Left lung (tissue), 10 donors: Measurements from ENCODE around the gene RPUSD4. TPM values are rescaled to one million over a fixed set of nuclear protein-coding genes. Genes with fewer than 3 reads are reported as not detected.

ENCODE experiments used
- ATAC-seq: fragments of 200-7000 bp; cut with Tn5 transposase; one replicate; pipeline ENCODE4 v1.9.1; 2020; ENCODE audit warnings: moderate library complexity
- DNase-seq, 4 donors: peaks; one replicate each; pipeline ENCODE4 v3.0.0-alpha.2; 2013 to 2020
- H3K27ac ChIP-seq, 2 donors: fragments of 200-600 bp; sonication (generic) in 1 of 2; one replicate each; pipeline versions ENCODE4 v1.5.0 to v1.8.0; 2020 to 2021
- H3K27me3 ChIP-seq, 2 donors: fragments of 200-600 bp; sonication (generic) in 1 of 2; one replicate each; pipeline versions ENCODE4 v1.5.0 to v1.8.0; 2020 to 2021
- H3K36me3 ChIP-seq, 2 donors: fragments of 200-600 bp; sonication (generic) in 1 of 2; one replicate each; pipeline versions ENCODE4 v1.5.0 to v1.8.0; 2020 to 2021
- H3K4me1 ChIP-seq, 2 donors: fragments of 200-600 bp; one replicate each; pipeline ENCODE4 v1.8.0; 2021
- H3K4me3 ChIP-seq, 2 donors: fragments of 200-600 bp; sonication (generic) in 1 of 2; one replicate each; pipeline versions ENCODE4 v1.5.0 to v1.8.0; 2020 to 2021; ENCODE audit warnings: mild to moderate bottlenecking in 1 of 2
- H3K9me3 ChIP-seq, 2 donors: fragments of 200-600 bp; sonication (generic) in 1 of 2; one replicate each; pipeline versions ENCODE4 v1.5.0 to v1.8.0; 2020 to 2021
- intact Hi-C, 2 donors: fragments of 100-400 bp; cut with DNase I; formaldehyde crosslinking; loops; one replicate each; pipeline versions ENCODE4 v1.11.2 to v1.14.2; 2022
- polyA plus RNA-seq, 6 donors: library from polyadenylated mRNA; unstranded; fragments of 120-200 nt; gene quantifications; one replicate each; pipeline ENCODE4 v1.2.1, GENCODE V29; 2013; ENCODE audit not compliant: insufficient read length in 6 of 6
- total RNA-seq, 2 donors: library from RNA; stranded (reverse); fragmentation: NEBNext Ultra II Directional; extraction: Animal tissue kit (Norgen Biotek cat#: 25700); gene quantifications; one replicate each; pipeline ENCODE4 v1.2.1, GENCODE V29; 2021
- TF ChIP-seq, protein P1 (sequence below), 2 donors: fragments of 200-600 bp; sonication (generic) in 1 of 2; IDR thresholded peaks; one replicate each; pipeline versions ENCODE4 v1.5.0 to v1.8.0; 2021; ENCODE audit warnings: antibody characterized with exemption in 2 of 2
- donor health status: DM: no; HTN: yes; CAD: no.
- donor health status: DM: no; HTN: no; CAD: no.

RPUSD4 gene
- total and polyA plus RNA-seq, 8 donors = 13.2 to 45.8 (median 41.8) TPM

DNA sequence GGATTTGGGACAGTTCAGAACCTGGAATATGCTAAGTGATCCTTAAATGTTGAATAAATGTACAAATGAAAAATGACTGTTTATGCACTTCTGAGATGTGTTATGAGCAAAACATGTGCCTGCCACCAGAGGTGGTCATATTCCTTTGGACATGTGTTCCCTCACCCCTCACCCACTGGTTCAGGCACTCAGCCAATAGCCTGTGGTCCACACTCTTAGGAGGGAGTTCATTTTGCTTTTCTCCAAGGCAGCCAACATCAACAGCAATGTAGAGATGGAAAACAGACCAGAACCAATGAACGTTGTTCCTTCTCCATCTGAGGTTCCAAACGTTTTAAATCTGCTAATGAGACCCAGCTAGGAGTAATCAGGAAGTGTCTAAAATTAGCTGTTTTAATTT is 44.0 kb downstream of the RPUSD4 start:
- Histone ChIP-seq H3K27me3 (no peaks in the 10 kb centered on the region), H3K36me3 (no peaks in the 10 kb centered on the region), H3K27ac (no peak overlapping the region), H3K4me1 (no peaks in the 10 kb centered on the region), H3K4me3 (no peak overlapping the region), H3K9me3 (no peaks in the 10 kb centered on the region)
- intact Hi-C loops = no loop called here
- DNase-seq (no peak), ATAC-seq (no peak)
- TF ChIP-seq, protein P1, sequence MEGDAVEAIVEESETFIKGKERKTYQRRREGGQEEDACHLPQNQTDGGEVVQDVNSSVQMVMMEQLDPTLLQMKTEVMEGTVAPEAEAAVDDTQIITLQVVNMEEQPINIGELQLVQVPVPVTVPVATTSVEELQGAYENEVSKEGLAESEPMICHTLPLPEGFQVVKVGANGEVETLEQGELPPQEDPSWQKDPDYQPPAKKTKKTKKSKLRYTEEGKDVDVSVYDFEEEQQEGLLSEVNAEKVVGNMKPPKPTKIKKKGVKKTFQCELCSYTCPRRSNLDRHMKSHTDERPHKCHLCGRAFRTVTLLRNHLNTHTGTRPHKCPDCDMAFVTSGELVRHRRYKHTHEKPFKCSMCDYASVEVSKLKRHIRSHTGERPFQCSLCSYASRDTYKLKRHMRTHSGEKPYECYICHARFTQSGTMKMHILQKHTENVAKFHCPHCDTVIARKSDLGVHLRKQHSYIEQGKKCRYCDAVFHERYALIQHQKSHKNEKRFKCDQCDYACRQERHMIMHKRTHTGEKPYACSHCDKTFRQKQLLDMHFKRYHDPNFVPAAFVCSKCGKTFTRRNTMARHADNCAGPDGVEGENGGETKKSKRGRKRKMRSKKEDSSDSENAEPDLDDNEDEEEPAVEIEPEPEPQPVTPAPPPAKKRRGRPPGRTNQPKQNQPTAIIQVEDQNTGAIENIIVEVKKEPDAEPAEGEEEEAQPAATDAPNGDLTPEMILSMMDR (IDR thresholded peaks at IDR 0.05) = no peak

GRCh38 chr11:126166413-126166812 is 45.0 kb downstream of the RPUSD4 start:
- H3K27ac ChIP-seq = no peak overlapping the region
- intact Hi-C loops = no loop called here
- no peaks in the 10 kb centered on the region for H3K4me1 ChIP-seq
- H3K36me3 ChIP-seq = no peaks in the 10 kb centered on the region
- ATAC-seq = no peak
- no peak for DNase-seq
- H3K9me3 ChIP-seq = no peaks in the 10 kb centered on the region
- no peaks in the 10 kb centered on the region for H3K27me3 ChIP-seq
- H3K4me3 ChIP-seq = no peak overlapping the region
- TF ChIP-seq, protein P1 (IDR thresholded peaks at IDR 0.05) = no peak

DNA sequence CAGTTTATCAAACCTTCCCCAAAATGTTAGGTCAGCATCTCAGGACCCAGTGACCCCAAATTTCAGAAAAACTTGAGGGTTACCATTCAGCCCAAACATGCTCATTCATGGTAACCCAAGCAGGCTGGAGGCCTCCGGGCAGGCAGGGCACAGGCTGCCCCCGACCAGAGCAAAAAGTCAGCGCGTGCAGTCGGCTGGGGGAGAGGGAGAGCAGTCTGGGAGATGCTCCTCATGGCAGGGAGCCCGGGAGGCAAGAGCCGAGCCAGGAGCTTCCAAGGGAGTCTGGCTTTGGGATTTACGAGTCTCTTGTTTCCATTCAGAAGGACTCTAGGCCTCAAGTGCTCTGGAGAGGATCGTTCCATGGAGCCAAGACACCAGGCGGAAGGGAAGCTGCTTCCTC is 45.7 kb downstream of the RPUSD4 start:
- peak in 1 of 4 donors; percentile 60 for DNase-seq

DNA sequence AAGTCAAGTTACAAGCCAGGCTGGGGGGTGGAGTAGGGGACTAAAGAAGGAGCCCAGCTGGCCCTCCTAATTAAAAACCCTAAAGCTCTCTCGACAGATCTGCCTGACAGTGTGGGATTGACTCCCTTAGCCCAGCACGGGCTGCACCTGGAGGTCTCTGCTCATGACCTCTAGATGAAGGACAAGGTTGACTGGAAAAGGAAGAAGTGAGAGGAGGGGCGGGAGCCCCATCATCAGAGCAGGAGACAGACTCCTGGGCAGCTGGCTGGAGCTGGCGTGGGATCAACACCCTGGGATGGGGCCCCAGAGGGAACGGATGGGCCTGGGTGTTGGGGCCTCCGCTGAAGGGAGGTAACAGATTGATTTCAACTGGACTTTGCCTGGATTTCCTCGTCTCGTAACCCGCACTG is 46.1 kb downstream of the RPUSD4 start:
- TF ChIP-seq, protein P1 (IDR thresholded peaks at IDR 0.05) = no peak
- no peaks in the 10 kb centered on the region for H3K27me3 ChIP-seq

More for the DNA sequence above, 45.7 kb downstream of the RPUSD4 start:
- TF ChIP-seq, protein P1 (IDR thresholded peaks at IDR 0.05) = no peak
- intact Hi-C loops = no loop called here
- Histone ChIP-seq H3K27ac (no peak overlapping the region), H3K4me3 (no peak overlapping the region), H3K27me3 (no peaks in the 10 kb centered on the region), H3K9me3 (no peaks in the 10 kb centered on the region), H3K36me3 (no peaks in the 10 kb centered on the region), H3K4me1 (no peaks in the 10 kb centered on the region)
- peak; percentile 29 for ATAC-seq

GRCh38 chr11:126164781-126165180 is 46.7 kb downstream of the RPUSD4 start:
- no peak overlapping the region for H3K4me3 ChIP-seq
- no peaks in the 10 kb centered on the region for H3K36me3 ChIP-seq
- no peaks in the 10 kb centered on the region for H3K27me3 ChIP-seq
- no peaks in the 10 kb centered on the region for H3K4me1 ChIP-seq
- no peaks in the 10 kb centered on the region for H3K9me3 ChIP-seq
- ATAC-seq (no peak), DNase-seq (no peak)
- intact Hi-C loops = no loop called here
- H3K27ac ChIP-seq = no peak overlapping the region
- TF ChIP-seq, protein P1 (IDR thresholded peaks at IDR 0.05) = no peak

More for the DNA sequence above, 46.1 kb downstream of the RPUSD4 start:
- DNase-seq (no peak), ATAC-seq (no peak)
- intact Hi-C loops = no loop called here
- no peak overlapping the region for H3K27ac ChIP-seq
- H3K36me3 ChIP-seq = no peaks in the 10 kb centered on the region
- H3K4me3 ChIP-seq = no peak overlapping the region
- no peaks in the 10 kb centered on the region for H3K4me1 ChIP-seq
- H3K9me3 ChIP-seq = no peaks in the 10 kb centered on the region
